Panc1 (cell line): ENCODE data around the gene FRMD4A. TPM values are rescaled to one million over a fixed set of nuclear protein-coding genes. Genes with fewer than 3 reads are reported as not detected.

Source experiments
- ATAC-seq: fragments of 200-7000 bp; cut with Tn5 transposase; 2 replicates; pipeline ENCODE4 v1.9.1; 2020; ENCODE audit warnings: mild to moderate bottlenecking, moderate library complexity
- BruUV-seq: library from RNA; stranded (reverse); fragments of 400-500 nt; replicated peaks from 2 replicates; lab custom pipeline; 2021; lab: Mats Ljungman, UMichigan
- CTCF ChIA-PET: fragments of 300-600 bp; sonication (Branson Sonifier 250); formaldehyde crosslinking; loops from one replicate; lab custom pipeline; 2022; ENCODE audit warnings: antibody characterized with exemption; lab: Charles Lee
- POLR2A ChIA-PET: fragments of 300-600 bp; sonication (Branson Sonifier 250); formaldehyde crosslinking; loops from one replicate; lab custom pipeline; 2022; ENCODE audit warnings: antibody characterized with exemption; lab: Charles Lee
- DNase-seq: peaks from one replicate; pipeline ENCODE4 v3.0.0-alpha.2; 2010; ENCODE audit warnings: low read depth, low spot score
- H3K27ac ChIP-seq: 2 replicates; pipeline ENCODE4 v1.5.1; 2011; ENCODE audit warnings: mild to moderate bottlenecking, low read length, inconsistent platforms
- H3K27me3 ChIP-seq: fragments of 200-500 bp; sonication (Bioruptor generic); 2 replicates; pipeline ENCODE4 v1.6.0; 2014; ENCODE audit warnings: low read length, inconsistent platforms; ENCODE audit not compliant: control insufficient read depth, insufficient read depth
- H3K36me3 ChIP-seq: fragments of 200-500 bp; sonication (Bioruptor generic); 2 replicates; pipeline ENCODE4 v1.5.1; 2014; ENCODE audit warnings: inconsistent platforms, mild to moderate bottlenecking, low read length, moderate library complexity; ENCODE audit not compliant: control insufficient read depth, insufficient read depth
- H3K4me1 ChIP-seq: 2 replicates; pipeline ENCODE4 v1.5.1; 2011; ENCODE audit warnings: inconsistent platforms, mild to moderate bottlenecking, low read length, moderate library complexity; ENCODE audit not compliant: control insufficient read depth, insufficient read depth
- H3K4me3 ChIP-seq, 2 experiments: 2 replicates each; pipeline ENCODE4 v1.5.1; 2011 to 2012; ENCODE audit warnings: low read depth in 2 of 2, low read length in 2 of 2, mild to moderate bottlenecking in 2 of 2, inconsistent platforms in 1 of 2, moderate library complexity in 1 of 2
- H3K9me3 ChIP-seq: fragments of 200-500 bp; sonication (Bioruptor generic); 2 replicates; pipeline ENCODE4 v1.5.1; 2014; ENCODE audit warnings: low read depth, mild to moderate bottlenecking, inconsistent platforms, low read length, moderate library complexity; ENCODE audit not compliant: control insufficient read depth, insufficient read depth
- CTCF ChIP-seq: fragments of 450-650 bp; IDR thresholded peaks from 2 replicates; pipeline ENCODE4 v1.5.1; 2017; ENCODE audit warnings: mild to moderate bottlenecking
- POLR2AphosphoS5 ChIP-seq: IDR thresholded peaks from 2 replicates; pipeline ENCODE4 v1.6.1; 2012; ENCODE audit warnings: mild to moderate bottlenecking, low read depth, low read length, moderate library complexity
- SIN3A ChIP-seq: IDR thresholded peaks from 2 replicates; pipeline ENCODE4 v1.6.1; 2012; ENCODE audit warnings: low read depth, mild to moderate bottlenecking, low read length, moderate library complexity, borderline replicate concordance; ENCODE audit not compliant: insufficient read depth
- TCF7L2 ChIP-seq: IDR thresholded peaks from 2 replicates; pipeline ENCODE4 v1.6.1; 2011; ENCODE audit warnings: mild to moderate bottlenecking, low read depth, low read length, inconsistent platforms
- in situ Hi-C: cut with HindIII; loops from 2 replicates; pipeline ENCODE4 v1.10.0; 2016; ENCODE audit warnings: low sequenced_read_pairs, low pct_unique_long_range_greater_than_20kb
- intact Hi-C: fragments of 100-400 bp; cut with micrococcal nuclease; formaldehyde crosslinking; loops from one replicate; pipeline ENCODE4 v1.10.0; 2022; ENCODE audit not compliant: unreplicated experiment
- total RNA-seq: library from RNA; stranded (reverse); gene quantifications from one replicate; pipeline ENCODE4 v1.2.1, GENCODE V29; 2021; ENCODE audit not compliant: unreplicated experiment
- TF ChIP-seq, protein P1 (sequence below), 2 experiments: IDR thresholded peaks; 2 replicates each; pipeline ENCODE4 v1.6.1; 2011 to 2012; ENCODE audit warnings: low read depth in 2 of 2, control low read depth in 1 of 2, low read length in 1 of 2, mild to moderate bottlenecking in 1 of 2, moderate library complexity in 1 of 2; ENCODE audit not compliant: insufficient read depth in 1 of 2

Gene FRMD4A
- total RNA-seq, 1 experiment from 2014 or later: 7.1 TPM

DNA sequence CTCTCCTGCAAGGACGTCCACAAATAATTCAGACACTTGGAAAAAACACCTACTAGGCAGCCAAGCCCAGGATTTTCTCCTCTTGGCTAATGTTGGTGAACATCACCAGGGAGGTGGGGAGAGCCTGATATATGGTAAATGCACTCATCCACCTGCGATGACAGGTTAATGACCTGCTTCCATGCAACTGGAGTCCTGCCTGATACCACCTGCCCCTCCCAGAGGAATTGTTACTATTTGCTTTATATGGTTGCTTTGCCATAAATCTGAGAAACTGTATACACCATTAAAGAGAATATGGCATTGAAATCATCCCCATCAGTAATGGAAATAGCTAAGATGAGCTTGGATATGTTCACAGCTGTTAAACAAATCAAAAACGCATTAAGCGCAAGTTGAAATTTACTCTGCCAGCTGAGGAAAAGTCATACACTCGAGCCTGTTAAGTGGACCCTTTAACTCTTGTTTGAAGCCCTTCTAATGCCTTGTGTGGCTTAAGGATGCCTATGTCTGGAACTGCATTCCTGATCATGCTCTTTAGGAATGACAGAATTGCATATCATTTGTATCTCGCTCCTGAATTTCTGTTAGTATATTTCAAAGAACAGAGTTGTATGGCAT lies 535.6 kb downstream of the FRMD4A start:
- in situ Hi-C loops: no loop called here
- POLR2A ChIA-PET: no interaction called here

DNA sequence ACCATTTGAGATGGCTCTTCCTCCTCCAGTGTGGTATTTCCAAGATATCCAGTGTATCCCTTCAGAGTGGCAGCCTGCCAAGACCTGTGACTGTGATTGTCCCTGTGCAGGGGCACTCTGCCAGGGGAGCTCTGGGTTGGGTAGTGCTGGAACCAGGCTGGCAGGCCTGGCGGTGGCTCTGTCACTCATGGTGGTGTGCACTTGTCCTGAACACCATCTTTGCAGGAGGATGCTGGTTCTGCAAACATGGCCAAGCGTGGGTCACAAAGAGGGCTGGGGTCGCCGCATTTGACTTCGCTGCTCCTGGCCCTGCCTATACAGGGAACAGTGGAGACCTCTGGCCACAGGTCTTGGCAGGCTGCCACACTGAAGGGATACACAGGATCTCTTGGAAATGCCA lies 538.7 kb downstream of the FRMD4A start:
- DNase-seq (no peak), ATAC-seq (no peak)
- H3K27me3 ChIP-seq: no peaks in the 10 kb centered on the region
- intact Hi-C loops: no loop called here
- no peak overlapping the region for H3K27ac ChIP-seq
- in situ Hi-C loops: no loop called here
- no TSS peak for BruUV-seq
- no peaks in the 10 kb centered on the region for H3K36me3 ChIP-seq
- no peaks in the 10 kb centered on the region for H3K4me1 ChIP-seq
- no peaks in the 10 kb centered on the region for H3K9me3 ChIP-seq
- CTCF ChIA-PET: no interaction called here
- TF ChIP-seq TCF7L2: no peak
- TF ChIP-seq SIN3A: no peak
- no peak for TF ChIP-seq CTCF
- no peak for TF ChIP-seq POLR2AphosphoS5
- TF ChIP-seq, protein P1, sequence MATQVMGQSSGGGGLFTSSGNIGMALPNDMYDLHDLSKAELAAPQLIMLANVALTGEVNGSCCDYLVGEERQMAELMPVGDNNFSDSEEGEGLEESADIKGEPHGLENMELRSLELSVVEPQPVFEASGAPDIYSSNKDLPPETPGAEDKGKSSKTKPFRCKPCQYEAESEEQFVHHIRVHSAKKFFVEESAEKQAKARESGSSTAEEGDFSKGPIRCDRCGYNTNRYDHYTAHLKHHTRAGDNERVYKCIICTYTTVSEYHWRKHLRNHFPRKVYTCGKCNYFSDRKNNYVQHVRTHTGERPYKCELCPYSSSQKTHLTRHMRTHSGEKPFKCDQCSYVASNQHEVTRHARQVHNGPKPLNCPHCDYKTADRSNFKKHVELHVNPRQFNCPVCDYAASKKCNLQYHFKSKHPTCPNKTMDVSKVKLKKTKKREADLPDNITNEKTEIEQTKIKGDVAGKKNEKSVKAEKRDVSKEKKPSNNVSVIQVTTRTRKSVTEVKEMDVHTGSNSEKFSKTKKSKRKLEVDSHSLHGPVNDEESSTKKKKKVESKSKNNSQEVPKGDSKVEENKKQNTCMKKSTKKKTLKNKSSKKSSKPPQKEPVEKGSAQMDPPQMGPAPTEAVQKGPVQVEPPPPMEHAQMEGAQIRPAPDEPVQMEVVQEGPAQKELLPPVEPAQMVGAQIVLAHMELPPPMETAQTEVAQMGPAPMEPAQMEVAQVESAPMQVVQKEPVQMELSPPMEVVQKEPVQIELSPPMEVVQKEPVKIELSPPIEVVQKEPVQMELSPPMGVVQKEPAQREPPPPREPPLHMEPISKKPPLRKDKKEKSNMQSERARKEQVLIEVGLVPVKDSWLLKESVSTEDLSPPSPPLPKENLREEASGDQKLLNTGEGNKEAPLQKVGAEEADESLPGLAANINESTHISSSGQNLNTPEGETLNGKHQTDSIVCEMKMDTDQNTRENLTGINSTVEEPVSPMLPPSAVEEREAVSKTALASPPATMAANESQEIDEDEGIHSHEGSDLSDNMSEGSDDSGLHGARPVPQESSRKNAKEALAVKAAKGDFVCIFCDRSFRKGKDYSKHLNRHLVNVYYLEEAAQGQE (IDR thresholded peaks at IDR 0.05; ENCODE audit: insufficient read depth in 1 of 2, low read depth in 2 of 2, low read length in 1 of 2): no peak
- POLR2A ChIA-PET: no interaction called here
- no peak overlapping the region for H3K4me3 ChIP-seq

More for the DNA sequence above, 535.6 kb downstream of the FRMD4A start:
- Histone ChIP-seq H3K27ac (no peak overlapping the region), H3K4me3 (no peak overlapping the region), H3K36me3 (no peaks in the 10 kb centered on the region), H3K27me3 (no peaks in the 10 kb centered on the region), H3K4me1 (no peaks in the 10 kb centered on the region), H3K9me3 (no peaks in the 10 kb centered on the region)
- BruUV-seq: no TSS peak
- TF ChIP-seq CTCF (no peak), SIN3A (no peak), TCF7L2 (no peak), POLR2AphosphoS5 (no peak)
- TF ChIP-seq, protein P1 (IDR thresholded peaks at IDR 0.05; ENCODE audit: insufficient read depth in 1 of 2, low read depth in 2 of 2, low read length in 1 of 2): no peak
- CTCF ChIA-PET: no interaction called here
- ATAC-seq: no peak
- intact Hi-C loops: no loop called here
- no peak for DNase-seq
